Endothelial cell of umbilical vein (primary cell): ENCODE results near the gene PEX7. TPM values are rescaled to one million over a fixed set of nuclear protein-coding genes. Genes with fewer than 3 reads are reported as not detected.
A peak's percentile ranks its signal among the peaks of the same experiment; 100 is the strongest.

ENCODE experiments used
- BruUV-seq: library from RNA; stranded (reverse); fragments of 400-500 nt; replicated peaks from 2 replicates; lab custom pipeline; 2021; lab: Mats Ljungman, UMichigan
- CTCF ChIA-PET: fragments of 300-600, 350-600 bp; sonication (Branson Sonifier 250); formaldehyde crosslinking; loops from one replicate; lab custom pipeline; 2021; ENCODE audit warnings: antibody characterized with exemption, inconsistent platforms; lab: Charles Lee
- POLR2A ChIA-PET: fragments of 300-600, 350-600 bp; sonication (Branson Sonifier 250); formaldehyde crosslinking; loops from one replicate; lab custom pipeline; 2021; ENCODE audit warnings: antibody characterized with exemption, inconsistent platforms; lab: Charles Lee
- DNase-seq: peaks from one replicate; pipeline ENCODE4 v3.0.0-alpha.2; 2011; ENCODE audit warnings: low read depth, low spot score
- FAIRE-seq: peaks from 2 replicates; lab custom pipeline; 2011; peaks lifted over from hg19 to GRCh38; lab: Jason Lieb, UNC
- H2AFZ ChIP-seq: 2 replicates; pipeline ENCODE4 v1.6.0; 2012; ENCODE audit warnings: low read depth, low read length, control low read depth, inconsistent platforms
- H3K27ac ChIP-seq: 2 replicates; pipeline ENCODE4 v1.5.1; 2011; ENCODE audit warnings: low read depth, mild to moderate bottlenecking, control low read depth, low read length, moderate library complexity; ENCODE audit not compliant: insufficient read depth
- H3K27me3 ChIP-seq, 2 experiments: 2 replicates each; pipeline versions ENCODE4 v1.6.0 to v1.6.1; 2011; ENCODE audit warnings: low read length in 2 of 2, mixed read lengths in 1 of 2; ENCODE audit not compliant: control insufficient read depth in 2 of 2, insufficient read depth in 2 of 2
- H3K36me3 ChIP-seq, 2 experiments: 2 replicates in 1 of 2; 3 replicates in 1 of 2; pipeline ENCODE4 v1.5.1; 2011; ENCODE audit warnings: low read length in 2 of 2, mild to moderate bottlenecking in 1 of 2, moderate library complexity in 1 of 2; ENCODE audit not compliant: control insufficient read depth in 2 of 2, insufficient read depth in 2 of 2; ENCODE audit errors: extremely low read depth in 1 of 2
- H3K4me1 ChIP-seq: 3 replicates; pipeline ENCODE4 v1.5.1; 2011; ENCODE audit warnings: mild to moderate bottlenecking, low read length; ENCODE audit not compliant: control insufficient read depth, insufficient read depth; ENCODE audit errors: extremely low read depth
- H3K4me2 ChIP-seq: 2 replicates; pipeline ENCODE4 v1.6.1; 2011; ENCODE audit warnings: low read length, control low read depth, mixed read lengths; ENCODE audit not compliant: insufficient read depth
- H3K4me3 ChIP-seq, 3 experiments: fragments of 200-600 bp in 1 of 3; sonication (generic), shearing (Covaris generic) in 1 of 3; replicated peaks in 1 of 3; 2 replicates each; pipeline ENCODE4 v1.5.1; 2011 to 2016; ENCODE audit warnings: control low read depth in 3 of 3, low read length in 3 of 3, mild to moderate bottlenecking in 2 of 3, inconsistent platforms in 1 of 3, low read depth in 1 of 3, moderate library complexity in 1 of 3; ENCODE audit not compliant: insufficient read depth in 1 of 3
- H3K79me2 ChIP-seq: 2 replicates; pipeline ENCODE4 v1.6.0; 2012; ENCODE audit warnings: low read length, inconsistent platforms; ENCODE audit not compliant: control insufficient read depth, insufficient read depth
- H3K9ac ChIP-seq: replicated peaks from 2 replicates; pipeline ENCODE3; 2011; ENCODE audit warnings: low read length, control low read depth; ENCODE audit not compliant: insufficient read depth; ENCODE audit errors: extremely low read depth
- H3K9me1 ChIP-seq: replicated peaks from 3 replicates; pipeline ENCODE4 v1.6.0; 2011; ENCODE audit warnings: mild to moderate bottlenecking, low read length; ENCODE audit not compliant: control insufficient read depth, insufficient read depth; ENCODE audit errors: extremely low read depth
- H3K9me3 ChIP-seq: replicated peaks from 2 replicates; pipeline ENCODE4 v1.5.1; 2012; ENCODE audit warnings: low read length, inconsistent platforms; ENCODE audit not compliant: control insufficient read depth, insufficient read depth
- H4K20me1 ChIP-seq: replicated peaks from 2 replicates; pipeline ENCODE3; 2011; ENCODE audit warnings: mild to moderate bottlenecking, low read length; ENCODE audit not compliant: control insufficient read depth, insufficient read depth; ENCODE audit errors: extremely low read depth
- EZH2 ChIP-seq: IDR thresholded peaks from 2 replicates; pipeline ENCODE4 v1.6.1; 2012; ENCODE audit warnings: borderline replicate concordance, low read depth, mild to moderate bottlenecking, moderate library complexity, low read length, inconsistent platforms; ENCODE audit not compliant: severe bottlenecking
- FOS ChIP-seq: IDR thresholded peaks from 2 replicates; pipeline ENCODE4 v1.6.1; 2011; ENCODE audit warnings: mild to moderate bottlenecking, low read length, moderate library complexity, borderline replicate concordance; ENCODE audit not compliant: insufficient read depth
- GATA2 ChIP-seq: IDR thresholded peaks from 2 replicates; pipeline ENCODE4 v1.7.0; 2011; ENCODE audit warnings: low read depth, mild to moderate bottlenecking, moderate library complexity, mixed read lengths, low read length; ENCODE audit not compliant: insufficient read length, insufficient read depth
- JUN ChIP-seq: IDR thresholded peaks from 2 replicates; pipeline ENCODE4 v1.6.1; 2011; ENCODE audit warnings: borderline replicate concordance, low read depth; ENCODE audit not compliant: insufficient read length, insufficient read depth
- MYC ChIP-seq: IDR thresholded peaks from one replicate; pipeline ENCODE4 v1.6.1; 2011; ENCODE audit warnings: mild to moderate bottlenecking, low read depth, low read length
- POLR2A ChIP-seq: IDR thresholded peaks from 2 replicates; pipeline ENCODE4 v1.6.1; 2012; ENCODE audit warnings: low read depth, mild to moderate bottlenecking, control low read depth, low read length
- POLR2AphosphoS5 ChIP-seq: IDR thresholded peaks from 2 replicates; pipeline ENCODE4 v1.6.1; 2012; ENCODE audit warnings: low read depth, mild to moderate bottlenecking, control low read depth, low read length, moderate library complexity; ENCODE audit not compliant: insufficient read depth
- dilution Hi-C: fragments of 300-500 bp; cut with MboI; formaldehyde crosslinking; loops from one replicate; pipeline ENCODE4 v1.15.0; 2019; ENCODE audit warnings: low sequenced_read_pairs; ENCODE audit not compliant: extremely low pct_ligation_motif_present
- intact Hi-C: fragments of 100-400 bp; cut with micrococcal nuclease; formaldehyde crosslinking; loops from one replicate; pipeline ENCODE4 v1.10.0; 2022
- polyA plus RNA-seq, 4 experiments: library from polyadenylated mRNA; depleted of rRNA in 3 of 4; stranded (reverse) in 3 of 4; unstranded in 1 of 4; fragments of >200 nt; gene quantifications; 2 replicates each; pipeline versions ENCODE4 v1.2.1 to v1.2.3, GENCODE V29; 2011 to 2012; ENCODE audit warnings: missing spikeins in 1 of 4
- total RNA-seq: library from RNA; stranded (reverse); gene quantifications from 2 replicates; pipeline ENCODE4 v1.2.3, GENCODE V29; 2021
- TF ChIP-seq, protein P1 (sequence below): IDR thresholded peaks from 2 replicates; pipeline ENCODE4 v1.6.1; 2011; ENCODE audit not compliant: insufficient read depth, insufficient read length
- TF ChIP-seq, protein P2 (sequence below), 2 donors: IDR thresholded peaks; 1 replicate in 1 of 2; 2 replicates in 1 of 2; pipeline ENCODE4 v1.5.1; 2011; ENCODE audit warnings: low read length in 2 of 2, mild to moderate bottlenecking in 2 of 2, moderate library complexity in 2 of 2, control low read depth in 1 of 2, inconsistent platforms in 1 of 2, low read depth in 1 of 2; ENCODE audit not compliant: insufficient read depth in 1 of 2; ENCODE audit errors: extremely low read depth in 1 of 2

PEX7 gene
- total and polyA plus RNA-seq, 2 donors (not counting 3 experiments of a cell fraction or from before 2014, with no cell fraction given): 3.7 to 5.7 TPM

- TF ChIP-seq EZH2 (no peak), GATA2 (no peak), POLR2A (no peak), FOS (no peak), JUN (no peak), POLR2AphosphoS5 (no peak), MYC (no peak)
- TF ChIP-seq, protein P1, sequence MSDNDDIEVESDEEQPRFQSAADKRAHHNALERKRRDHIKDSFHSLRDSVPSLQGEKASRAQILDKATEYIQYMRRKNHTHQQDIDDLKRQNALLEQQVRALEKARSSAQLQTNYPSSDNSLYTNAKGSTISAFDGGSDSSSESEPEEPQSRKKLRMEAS: no peak
- TF ChIP-seq, protein P2, sequence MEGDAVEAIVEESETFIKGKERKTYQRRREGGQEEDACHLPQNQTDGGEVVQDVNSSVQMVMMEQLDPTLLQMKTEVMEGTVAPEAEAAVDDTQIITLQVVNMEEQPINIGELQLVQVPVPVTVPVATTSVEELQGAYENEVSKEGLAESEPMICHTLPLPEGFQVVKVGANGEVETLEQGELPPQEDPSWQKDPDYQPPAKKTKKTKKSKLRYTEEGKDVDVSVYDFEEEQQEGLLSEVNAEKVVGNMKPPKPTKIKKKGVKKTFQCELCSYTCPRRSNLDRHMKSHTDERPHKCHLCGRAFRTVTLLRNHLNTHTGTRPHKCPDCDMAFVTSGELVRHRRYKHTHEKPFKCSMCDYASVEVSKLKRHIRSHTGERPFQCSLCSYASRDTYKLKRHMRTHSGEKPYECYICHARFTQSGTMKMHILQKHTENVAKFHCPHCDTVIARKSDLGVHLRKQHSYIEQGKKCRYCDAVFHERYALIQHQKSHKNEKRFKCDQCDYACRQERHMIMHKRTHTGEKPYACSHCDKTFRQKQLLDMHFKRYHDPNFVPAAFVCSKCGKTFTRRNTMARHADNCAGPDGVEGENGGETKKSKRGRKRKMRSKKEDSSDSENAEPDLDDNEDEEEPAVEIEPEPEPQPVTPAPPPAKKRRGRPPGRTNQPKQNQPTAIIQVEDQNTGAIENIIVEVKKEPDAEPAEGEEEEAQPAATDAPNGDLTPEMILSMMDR (IDR thresholded peaks at IDR 0.05; ENCODE audit: extremely low read depth in 1 of 2, insufficient read depth in 1 of 2, low read depth in 1 of 2, low read length in 2 of 2): no peak
- Histone ChIP-seq H3K4me2 (peak overlapping the region; percentile 73), H4K20me1 (no peaks in the 10 kb centered on the region), H3K4me1 (peaks cover 10% of the 10 kb centered on the region), H3K27ac (peak overlapping the region; percentile 52), H3K9me1 (no peaks in the 10 kb centered on the region), H3K27me3 (no peaks in the 10 kb centered on the region), H2AFZ (peak overlapping the region; percentile 95), H3K9ac (peak overlapping the region; percentile 71), H3K4me3 (peak overlapping the region; percentile 35 to 89 (median 65)), H3K79me2 (no peaks in the 10 kb centered on the region), H3K36me3 (no peaks in the 10 kb centered on the region), H3K9me3 (no peaks in the 10 kb centered on the region)
- dilution Hi-C loops: no loop called here
- intact Hi-C loops: loop anchor here (1.0 to 10.0 kb wide), 5 partner anchors 29 to 527 kb away; partner anchors contain the start of gene SLC35D3
- DNase-seq (no peak), FAIRE-seq (no peak)
- ChIA-PET CTCF (interaction anchor here (1.0 to 1.7 kb wide), 7 partner anchors 30 to 275 kb away, joined by 3 to 10 read pairs (median 5); partner anchors contain the start of gene MAP3K5), POLR2A (no interaction called here)
- BruUV-seq: no TSS peak
Measured at GRCh38 chr6:136822046-136822375, 381 bp upstream of the PEX7 start.
